Esophagus muscularis mucosa (tissue), 4 donors: ENCODE data around the gene MTCL1. TPM values are rescaled to one million over a fixed set of nuclear protein-coding genes. Genes with fewer than 3 reads are reported as not detected.
A peak's percentile ranks its signal among the peaks of the same experiment; 100 is the strongest.

Source experiments
- DNase-seq: peaks from one replicate; pipeline ENCODE4 v3.0.0-alpha.2; 2017; ENCODE audit errors: extremely low spot score
- H3K27ac ChIP-seq, 4 donors: fragments of 200-600 bp; sonication (generic); replicated peaks in 1 of 4; 1 replicate in 3 of 4; 2 replicates in 1 of 4; pipeline ENCODE4 v1.5.1; 2016 to 2019; ENCODE audit warnings: mild to moderate bottlenecking in 1 of 4
- H3K27me3 ChIP-seq, 4 donors: fragments of 200-600 bp; sonication (generic); one replicate each; pipeline versions ENCODE4 v1.5.1 to v1.6.0; 2016 to 2019
- H3K36me3 ChIP-seq, 4 donors: fragments of 200-600 bp; sonication (generic); one replicate each; pipeline ENCODE4 v1.5.1; 2016 to 2019
- H3K4me1 ChIP-seq, 4 donors: fragments of 200-600 bp; sonication (generic); one replicate each; pipeline ENCODE4 v1.5.1; 2016 to 2019
- H3K4me3 ChIP-seq, 4 donors: fragments of 200-600 bp; sonication (generic); 1 replicate in 2 of 4; 2 replicates in 2 of 4; pipeline ENCODE4 v1.5.1; 2016 to 2019; ENCODE audit warnings: mild to moderate bottlenecking in 4 of 4, moderate library complexity in 1 of 4
- H3K9me3 ChIP-seq, 4 donors: fragments of 200-600 bp; sonication (generic); 1 replicate in 3 of 4; 2 replicates in 1 of 4; pipeline ENCODE4 v1.5.1; 2016 to 2019
- EP300 ChIP-seq: sonication (generic); formaldehyde crosslinking; IDR thresholded peaks from one replicate; pipeline ENCODE4 v1.6.1; 2017; ENCODE audit warnings: antibody characterized with exemption
- POLR2A ChIP-seq: fragments of 450-650 bp; IDR thresholded peaks from one replicate; pipeline ENCODE4 v1.6.1; 2017; ENCODE audit warnings: antibody characterized with exemption, moderate library complexity, mild to moderate bottlenecking, low read depth
- POLR2AphosphoS5 ChIP-seq, 2 donors: sonication (generic); formaldehyde crosslinking; IDR thresholded peaks; one replicate each; pipeline ENCODE4 v1.6.1; 2017; ENCODE audit warnings: antibody characterized with exemption in 2 of 2
- WGBS: methylation state at CpG from one replicate; pipeline ENCODE4 v1.1.5; 2018; 5-methylcytosine and 5-hydroxymethylcytosine counted together
- intact Hi-C: fragments of 100-400 bp; cut with DNase I; formaldehyde crosslinking; loops from one replicate; pipeline ENCODE4 v1.15.1; 2023
- total RNA-seq, 4 donors: library from RNA; depleted of rRNA; stranded (reverse); fragments of >200 nt; gene quantifications; one replicate each; pipeline versions ENCODE4 v1.1.0 to v1.2.1, GENCODE V29; 2016
- TF ChIP-seq, protein P1 (sequence below), 3 experiments: fragments of 200-600 bp in 2 of 3; fragments of 450-650 bp in 1 of 3; sonication (generic) in 2 of 3; IDR thresholded peaks; one replicate each; pipeline ENCODE4 v1.5.1; 2017 to 2019; ENCODE audit warnings: antibody characterized with exemption in 3 of 3, mild to moderate bottlenecking in 2 of 3, moderate library complexity in 1 of 3

Gene MTCL1
- total RNA-seq, 4 donors from 2014 or later: 32.3 to 48.0 (median 38.6) TPM

DNA sequence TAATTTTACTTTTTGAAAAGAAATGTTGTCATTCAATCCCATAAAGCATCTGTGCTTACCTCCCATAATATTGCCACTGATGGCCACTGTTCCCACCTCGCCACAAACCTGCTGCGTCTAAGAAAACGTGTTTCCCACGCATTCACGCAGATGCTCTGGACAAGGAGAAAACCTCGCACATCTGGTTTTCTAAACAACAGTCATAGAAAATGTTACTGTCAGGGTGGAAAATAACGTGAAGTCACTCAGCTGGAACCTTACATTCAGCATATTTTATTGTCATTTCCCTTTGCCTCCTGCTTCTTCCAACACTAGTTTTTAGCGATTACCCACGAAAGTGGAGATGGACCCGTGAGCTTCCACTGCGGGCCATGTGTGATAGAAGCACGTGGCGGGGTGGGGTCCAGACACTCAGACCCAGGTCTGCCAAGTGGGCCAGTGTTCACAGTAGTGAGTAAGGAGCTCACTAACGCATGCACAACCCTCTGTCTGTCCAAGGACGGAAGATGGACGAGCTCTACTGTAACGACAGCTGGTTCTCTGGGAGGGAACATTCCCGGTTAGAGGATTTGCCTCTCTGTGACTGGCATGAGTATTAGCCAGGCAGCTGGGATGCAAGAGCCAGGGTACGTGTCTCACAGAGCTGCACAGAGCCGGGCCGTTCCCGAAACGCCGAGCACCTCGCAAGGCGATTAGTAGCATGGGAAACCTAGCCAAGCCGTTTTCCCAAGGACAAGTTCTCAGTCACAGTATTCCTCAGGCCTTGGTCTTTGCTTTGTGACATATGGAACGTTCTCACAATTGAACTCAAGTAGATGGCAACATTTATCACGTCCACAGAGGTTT lies 94.5 kb downstream of the MTCL1 start:
- Histone ChIP-seq H3K4me3 (peak overlapping the region; percentile 17 to 42 (median 28)), H3K27me3 (no peaks in the 10 kb centered on the region), H3K9me3 (no peaks in the 10 kb centered on the region), H3K4me1 (peaks cover 6 to 65% (median 54%) of the 10 kb centered on the region in 4 donors), H3K36me3 (peaks cover 0 to 15% (median 0%) of the 10 kb centered on the region in 4 donors), H3K27ac (peak overlapping the region; percentile 84 to 93 (median 89))
- TF ChIP-seq, protein P1, sequence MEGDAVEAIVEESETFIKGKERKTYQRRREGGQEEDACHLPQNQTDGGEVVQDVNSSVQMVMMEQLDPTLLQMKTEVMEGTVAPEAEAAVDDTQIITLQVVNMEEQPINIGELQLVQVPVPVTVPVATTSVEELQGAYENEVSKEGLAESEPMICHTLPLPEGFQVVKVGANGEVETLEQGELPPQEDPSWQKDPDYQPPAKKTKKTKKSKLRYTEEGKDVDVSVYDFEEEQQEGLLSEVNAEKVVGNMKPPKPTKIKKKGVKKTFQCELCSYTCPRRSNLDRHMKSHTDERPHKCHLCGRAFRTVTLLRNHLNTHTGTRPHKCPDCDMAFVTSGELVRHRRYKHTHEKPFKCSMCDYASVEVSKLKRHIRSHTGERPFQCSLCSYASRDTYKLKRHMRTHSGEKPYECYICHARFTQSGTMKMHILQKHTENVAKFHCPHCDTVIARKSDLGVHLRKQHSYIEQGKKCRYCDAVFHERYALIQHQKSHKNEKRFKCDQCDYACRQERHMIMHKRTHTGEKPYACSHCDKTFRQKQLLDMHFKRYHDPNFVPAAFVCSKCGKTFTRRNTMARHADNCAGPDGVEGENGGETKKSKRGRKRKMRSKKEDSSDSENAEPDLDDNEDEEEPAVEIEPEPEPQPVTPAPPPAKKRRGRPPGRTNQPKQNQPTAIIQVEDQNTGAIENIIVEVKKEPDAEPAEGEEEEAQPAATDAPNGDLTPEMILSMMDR (IDR thresholded peaks at IDR 0.05): no peak
- no peak for TF ChIP-seq POLR2AphosphoS5 (IDR thresholded peaks at IDR 0.05)
- TF ChIP-seq POLR2A: no peak
- no peak for TF ChIP-seq EP300
- DNase-seq: no peak
- 60% methylated on average over 29 of the region's 29 CpGs for WGBS
- intact Hi-C loops: loop anchor here (5.0 to 10.0 kb wide), 2 partner anchors 93 to 155 kb away; partner anchors contain the start of gene MTCL1

DNA sequence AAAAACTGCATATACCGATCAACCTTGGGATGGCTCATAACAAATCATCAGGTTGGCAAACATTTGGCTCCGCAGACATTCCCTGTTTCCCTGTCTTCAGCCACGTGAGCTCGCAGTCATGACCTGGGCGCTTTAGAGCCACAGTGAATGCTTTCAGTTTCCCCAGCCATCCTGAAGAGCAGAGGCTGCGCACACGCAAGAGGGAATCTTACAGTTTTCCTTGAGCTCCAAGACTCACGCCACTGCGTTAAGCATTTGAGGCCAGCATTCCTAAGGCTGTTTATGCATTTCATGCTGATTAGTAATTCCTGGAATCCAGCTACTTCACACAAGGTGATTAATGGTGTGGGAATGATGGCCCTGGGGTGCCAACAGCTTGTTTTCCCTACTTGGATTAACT lies 95.1 kb downstream of the MTCL1 start:
- peaks cover 0 to 15% (median 0%) of the 10 kb centered on the region in 4 donors for H3K36me3 ChIP-seq
- peak overlapping the region; percentile 17 to 42 (median 28) for H3K4me3 ChIP-seq
- DNase-seq: no peak
- intact Hi-C loops: loop anchor here (10.0 kb wide), 1 partner anchor 154 kb away; no protein-coding TSS in a partner anchor
- peaks cover 6 to 65% (median 54%) of the 10 kb centered on the region in 4 donors for H3K4me1 ChIP-seq
- TF ChIP-seq EP300 (peak; percentile 59), POLR2AphosphoS5 (IDR thresholded peaks at IDR 0.05) (peak; percentile 56 to 78), POLR2A (no peak)
- TF ChIP-seq, protein P1 (IDR thresholded peaks at IDR 0.05): no peak
- H3K9me3 ChIP-seq: no peaks in the 10 kb centered on the region
- H3K27me3 ChIP-seq: no peaks in the 10 kb centered on the region
- 54% methylated on average over 9 of the region's 9 CpGs for WGBS
- peak overlapping the region; percentile 84 to 93 (median 89) for H3K27ac ChIP-seq

DNA sequence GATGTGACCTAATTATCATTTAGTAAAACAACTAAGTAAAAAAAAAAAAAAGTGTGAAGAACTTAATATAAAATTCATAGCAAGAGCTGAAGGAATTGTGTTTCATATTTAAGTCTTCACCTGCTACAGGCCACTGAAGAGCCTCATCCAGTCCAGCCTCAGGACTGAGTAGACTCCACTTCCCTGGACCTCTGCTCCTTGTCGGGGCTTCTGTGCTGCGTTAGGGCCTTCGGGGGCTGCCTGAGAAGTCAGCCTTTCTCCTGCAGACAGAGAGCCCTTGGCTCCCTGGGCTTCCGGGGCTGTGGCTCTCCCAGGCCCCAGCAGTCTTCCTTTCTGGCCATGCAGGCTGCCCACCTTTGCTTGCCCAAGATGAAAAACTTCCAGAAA lies 95.5 kb downstream of the MTCL1 start:
- 40% methylated on average over 4 of the region's 4 CpGs for WGBS
- TF ChIP-seq EP300 (no peak), POLR2AphosphoS5 (IDR thresholded peaks at IDR 0.05) (no peak), POLR2A (no peak)
- TF ChIP-seq, protein P1 (IDR thresholded peaks at IDR 0.05): no peak
- peaks cover 6 to 65% (median 54%) of the 10 kb centered on the region in 4 donors for H3K4me1 ChIP-seq
- H3K36me3 ChIP-seq: peaks cover 0 to 15% (median 0%) of the 10 kb centered on the region in 4 donors
- intact Hi-C loops: loop anchor here (10.0 kb wide), 1 partner anchor 154 kb away; no protein-coding TSS in a partner anchor
- H3K4me3 ChIP-seq: peak overlapping the region in 1 of 4 donors; percentile 36
- H3K27ac ChIP-seq: peak overlapping the region; percentile 84 to 93 (median 89)
- DNase-seq: no peak
- no peaks in the 10 kb centered on the region for H3K9me3 ChIP-seq
- H3K27me3 ChIP-seq: no peaks in the 10 kb centered on the region

DNA sequence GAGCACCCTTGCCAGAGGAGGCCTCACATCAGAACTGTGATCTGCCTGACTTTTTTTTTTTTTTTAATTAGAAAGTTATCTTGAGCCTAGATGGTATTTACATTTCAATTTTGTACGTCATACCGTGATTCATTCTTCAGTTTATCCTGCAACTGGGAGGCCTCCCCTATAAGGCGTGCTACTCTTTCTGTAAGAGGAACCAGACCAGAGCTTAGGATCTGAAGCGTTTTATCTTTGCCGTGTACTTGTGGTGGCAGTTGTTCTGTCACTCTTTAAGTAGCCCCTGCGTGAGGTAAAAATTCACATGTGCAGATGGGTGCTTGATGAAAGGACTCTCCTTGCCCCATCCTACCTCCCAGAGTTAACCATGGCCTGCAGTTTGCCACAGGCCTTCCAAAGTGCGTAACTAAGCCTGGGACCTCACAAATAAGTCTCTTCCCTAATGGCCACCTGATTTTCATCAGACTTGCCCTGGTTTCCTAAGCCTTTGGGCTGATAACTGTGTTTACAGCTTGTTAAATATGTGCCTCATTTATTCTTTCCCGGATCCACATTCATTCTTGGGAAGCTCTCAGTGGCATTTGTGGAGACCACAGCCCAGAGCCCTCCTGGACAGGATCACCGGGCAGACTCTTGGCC lies 96.0 kb downstream of the MTCL1 start:
- intact Hi-C loops: loop anchor here (10.0 kb wide), 1 partner anchor 153 kb away; no protein-coding TSS in a partner anchor
- DNase-seq: no peak
- Histone ChIP-seq H3K4me3 (no peak overlapping the region), H3K27me3 (no peaks in the 10 kb centered on the region), H3K4me1 (peaks cover 6 to 65% (median 54%) of the 10 kb centered on the region in 4 donors), H3K36me3 (peaks cover 0 to 13% (median 0%) of the 10 kb centered on the region in 4 donors), H3K27ac (peak overlapping the region; percentile 84 to 93 (median 89)), H3K9me3 (no peaks in the 10 kb centered on the region)
- peak in 1 of 2 donors; percentile 51 for TF ChIP-seq POLR2AphosphoS5 (IDR thresholded peaks at IDR 0.05)
- TF ChIP-seq, protein P1 (IDR thresholded peaks at IDR 0.05): no peak
- TF ChIP-seq POLR2A: no peak
- WGBS: 72% methylated on average over 9 of the region's 9 CpGs
